Erythroblast (primary cell): Measurements from ENCODE around the gene ADAMTS16.

Source experiments
- GATA1 ChIP-seq: IDR thresholded peaks from 2 replicates; pipeline ENCODE4 v1.6.1; 2011; ENCODE audit warnings: low read depth, mild to moderate bottlenecking, control low read depth, low read length, moderate library complexity
- POLR2A ChIP-seq: IDR thresholded peaks from 2 replicates; pipeline ENCODE4 v1.6.1; 2011; ENCODE audit warnings: mild to moderate bottlenecking, low read length

DNA sequence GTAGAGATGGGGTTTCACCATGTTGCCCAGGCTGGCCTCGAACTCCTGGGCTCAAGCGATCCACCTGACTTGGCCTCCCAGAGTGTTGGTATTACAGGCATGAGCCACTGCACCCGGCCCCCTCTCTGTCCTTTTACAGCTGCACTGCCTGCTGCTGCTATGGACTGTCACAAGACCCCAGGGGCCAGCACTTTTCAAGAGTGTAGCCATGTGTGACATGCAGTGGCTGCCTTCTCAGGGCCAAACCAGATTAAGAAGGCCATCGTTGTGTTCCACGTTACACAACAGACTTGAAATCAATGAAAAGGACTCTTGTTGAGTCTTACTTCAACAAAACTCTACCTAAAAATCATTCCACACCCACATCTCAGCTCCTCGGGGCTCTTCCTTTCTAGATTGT, 203.4 kb downstream of the ADAMTS16 start:
- no peak for TF ChIP-seq POLR2A
- no peak for TF ChIP-seq GATA1
